Hepatocyte (in vitro differentiated cells): Measurements from ENCODE around the gene UTS2R. TPM values are rescaled to one million over a fixed set of nuclear protein-coding genes. Genes with fewer than 3 reads are reported as not detected.

Experiments
- DNase-seq: peaks from one replicate; pipeline ENCODE4 v3.0.0-alpha.2; 2016; ENCODE audit warnings: low spot score
- H2AFZ ChIP-seq: fragments of 200-600 bp; sonication (generic); 2 replicates; pipeline ENCODE4 v1.6.0; 2016; ENCODE audit warnings: antibody characterized with exemption, mild to moderate bottlenecking
- H3K27ac ChIP-seq: fragments of 200-600 bp; sonication (generic); 2 replicates; pipeline ENCODE4 v1.5.1; 2016; ENCODE audit warnings: mild to moderate bottlenecking
- H3K27me3 ChIP-seq: fragments of 200-600 bp; sonication (generic); 2 replicates; pipeline ENCODE4 v1.6.1; 2016
- H3K36me3 ChIP-seq: fragments of 200-600 bp; sonication (generic); replicated peaks from 2 replicates; pipeline ENCODE4 v1.5.1; 2016; ENCODE audit warnings: low read depth; ENCODE audit not compliant: insufficient read depth
- H3K4me1 ChIP-seq: fragments of 200-600 bp; sonication (generic); 2 replicates; pipeline ENCODE4 v1.5.1; 2016; ENCODE audit warnings: mild to moderate bottlenecking, moderate library complexity; ENCODE audit not compliant: insufficient read depth
- H3K4me2 ChIP-seq: fragments of 200-600 bp; sonication (generic); 2 replicates; pipeline ENCODE4 v1.6.0; 2016
- H3K4me3 ChIP-seq: fragments of 200-600 bp; sonication (generic); 2 replicates; pipeline ENCODE4 v1.5.1; 2016; ENCODE audit warnings: mild to moderate bottlenecking
- H3K79me2 ChIP-seq: fragments of 200-600 bp; sonication (generic); 2 replicates; pipeline ENCODE4 v1.6.0; 2017; ENCODE audit warnings: mild to moderate bottlenecking
- H3K9me2 ChIP-seq: fragments of 200-600 bp; sonication (generic); replicated peaks from 2 replicates; pipeline ENCODE4 v1.6.0; 2017; ENCODE audit warnings: mild to moderate bottlenecking; ENCODE audit not compliant: insufficient read depth
- H3K9me3 ChIP-seq: fragments of 200-600 bp; sonication (generic); 2 replicates; pipeline ENCODE4 v1.5.1; 2016; ENCODE audit warnings: low read depth, mild to moderate bottlenecking
- H4K20me1 ChIP-seq: fragments of 200-600 bp; sonication (generic); 2 replicates; pipeline ENCODE4 v1.6.0; 2016; ENCODE audit warnings: mild to moderate bottlenecking; ENCODE audit not compliant: insufficient read depth, poor library complexity, severe bottlenecking
- EZH2 ChIP-seq: fragments of 200-600 bp; sonication (generic); IDR thresholded peaks from 2 replicates; pipeline ENCODE4 v1.6.1; 2016; ENCODE audit warnings: antibody characterized with exemption, mild to moderate bottlenecking, borderline replicate concordance
- EZH2phosphoT487 ChIP-seq: fragments of 200-600 bp; sonication (generic); IDR thresholded peaks from one replicate; pipeline ENCODE4 v1.6.1; 2018; ENCODE audit warnings: antibody characterized with exemption, mild to moderate bottlenecking, low read depth, moderate library complexity; ENCODE audit not compliant: unreplicated experiment, severe bottlenecking
- WGBS: methylation state at CpG from one replicate; pipeline ENCODE4 v1.1.6; 2016; ENCODE audit warnings: low lambda C conversion rate; ENCODE audit errors: missing lambda C conversion rate; 5-methylcytosine and 5-hydroxymethylcytosine counted together
- polyA plus RNA-seq: library from polyadenylated mRNA; unstranded; fragments of >200 nt; fragmentation: Nextera tagmentation; extraction: Ambion mirVana; gene quantifications from 2 replicates; pipeline ENCODE4 v1.2.1, GENCODE V29; 2016
- total RNA-seq: library from RNA; depleted of rRNA; stranded (reverse); fragments of >200 nt; gene quantifications from 2 replicates; pipeline ENCODE4 v1.2.3, GENCODE V29; 2014
- TF ChIP-seq, protein P1 (sequence below): fragments of 200-600 bp; sonication (generic); IDR thresholded peaks from 2 replicates; pipeline ENCODE4 v1.5.1; 2016; ENCODE audit warnings: antibody characterized with exemption, mild to moderate bottlenecking; ENCODE audit not compliant: poor library complexity

Gene UTS2R
- total and polyA plus RNA-seq, 2 experiments from 2014 or later, result 0.10 TPM; not detected in 1

DNA sequence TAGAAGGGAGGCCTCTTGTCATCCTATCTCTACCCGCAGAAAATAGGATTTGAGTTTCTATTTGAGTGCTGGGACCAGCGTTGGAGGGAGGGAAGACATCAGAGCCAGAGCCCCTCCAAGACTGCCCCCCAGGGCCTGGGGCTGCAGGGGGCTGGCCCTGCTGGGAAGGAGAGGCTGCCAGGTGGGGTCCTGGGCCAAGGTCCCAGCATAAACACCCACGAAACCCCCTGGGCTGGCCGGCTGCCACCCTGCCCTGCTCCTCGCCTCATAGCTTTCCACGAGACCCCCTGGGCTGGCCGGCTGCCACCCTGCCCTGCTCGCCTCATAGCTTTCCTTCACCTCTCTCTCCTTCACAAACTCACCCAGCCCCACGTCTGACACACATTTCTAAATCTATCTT lies 23.1 kb upstream of the UTS2R start:
- 65% methylated on average over 8 of the region's 9 CpGs for WGBS
- H3K4me2 ChIP-seq, result peak overlapping the region; percentile 55

GRCh38 chr17:82348866-82349265 lies 22.7 kb upstream of the UTS2R start:
- no peak for DNase-seq
- no peak overlapping the region for H2AFZ ChIP-seq
- H3K9me2 ChIP-seq, result no peaks in the 10 kb centered on the region
- H3K4me1 ChIP-seq, result peaks cover 34% of the 10 kb centered on the region
- H3K4me3 ChIP-seq, result no peak overlapping the region
- TF ChIP-seq EZH2phosphoT487 (no peak), EZH2 (no peak)
- TF ChIP-seq, protein P1, sequence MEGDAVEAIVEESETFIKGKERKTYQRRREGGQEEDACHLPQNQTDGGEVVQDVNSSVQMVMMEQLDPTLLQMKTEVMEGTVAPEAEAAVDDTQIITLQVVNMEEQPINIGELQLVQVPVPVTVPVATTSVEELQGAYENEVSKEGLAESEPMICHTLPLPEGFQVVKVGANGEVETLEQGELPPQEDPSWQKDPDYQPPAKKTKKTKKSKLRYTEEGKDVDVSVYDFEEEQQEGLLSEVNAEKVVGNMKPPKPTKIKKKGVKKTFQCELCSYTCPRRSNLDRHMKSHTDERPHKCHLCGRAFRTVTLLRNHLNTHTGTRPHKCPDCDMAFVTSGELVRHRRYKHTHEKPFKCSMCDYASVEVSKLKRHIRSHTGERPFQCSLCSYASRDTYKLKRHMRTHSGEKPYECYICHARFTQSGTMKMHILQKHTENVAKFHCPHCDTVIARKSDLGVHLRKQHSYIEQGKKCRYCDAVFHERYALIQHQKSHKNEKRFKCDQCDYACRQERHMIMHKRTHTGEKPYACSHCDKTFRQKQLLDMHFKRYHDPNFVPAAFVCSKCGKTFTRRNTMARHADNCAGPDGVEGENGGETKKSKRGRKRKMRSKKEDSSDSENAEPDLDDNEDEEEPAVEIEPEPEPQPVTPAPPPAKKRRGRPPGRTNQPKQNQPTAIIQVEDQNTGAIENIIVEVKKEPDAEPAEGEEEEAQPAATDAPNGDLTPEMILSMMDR, result no peak
- no peaks in the 10 kb centered on the region for H3K27me3 ChIP-seq
- H3K79me2 ChIP-seq, result no peaks in the 10 kb centered on the region
- no peaks in the 10 kb centered on the region for H3K36me3 ChIP-seq
- 57% methylated on average over 11 of the region's 11 CpGs for WGBS
- H3K4me2 ChIP-seq, result peak overlapping the region; percentile 55
- H4K20me1 ChIP-seq, result no peaks in the 10 kb centered on the region
- H3K9me3 ChIP-seq, result no peaks in the 10 kb centered on the region
- peak overlapping the region; percentile 65 for H3K27ac ChIP-seq

More for the DNA sequence above, 23.1 kb upstream of the UTS2R start:
- H3K27me3 ChIP-seq, result no peaks in the 10 kb centered on the region
- H3K4me3 ChIP-seq, result no peak overlapping the region
- peak overlapping the region; percentile 65 for H3K27ac ChIP-seq
- no peaks in the 10 kb centered on the region for H3K79me2 ChIP-seq
- H3K9me3 ChIP-seq, result no peaks in the 10 kb centered on the region
- H3K36me3 ChIP-seq, result no peaks in the 10 kb centered on the region
- TF ChIP-seq EZH2phosphoT487, result no peak
- TF ChIP-seq EZH2, result no peak
- TF ChIP-seq, protein P1, result no peak
- peaks cover 34% of the 10 kb centered on the region for H3K4me1 ChIP-seq
- H2AFZ ChIP-seq, result no peak overlapping the region
- H4K20me1 ChIP-seq, result no peaks in the 10 kb centered on the region
- DNase-seq, result no peak
- H3K9me2 ChIP-seq, result no peaks in the 10 kb centered on the region

DNA sequence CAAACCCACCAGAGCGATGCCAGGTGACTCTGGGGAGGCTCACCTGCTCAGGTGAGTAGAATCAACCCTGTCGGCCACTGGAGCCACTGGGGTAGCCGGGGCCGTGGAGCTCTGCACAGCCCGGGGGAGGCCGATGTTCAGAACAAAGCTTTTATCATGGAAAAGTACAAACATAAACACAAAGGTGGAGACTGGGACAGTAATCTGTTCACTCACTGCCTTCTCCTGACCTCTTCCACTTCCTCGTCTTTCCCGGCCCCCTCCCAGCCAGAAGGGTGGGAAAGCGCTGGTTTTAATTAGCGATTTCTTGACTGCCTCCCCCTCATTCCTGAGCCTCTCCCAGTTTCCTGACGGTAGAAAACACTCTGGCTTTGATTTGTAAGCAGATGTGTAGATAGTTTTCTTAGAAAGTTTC lies 22.3 kb upstream of the UTS2R start:
- peaks cover 34% of the 10 kb centered on the region for H3K4me1 ChIP-seq
- no peaks in the 10 kb centered on the region for H3K79me2 ChIP-seq
- H2AFZ ChIP-seq, result no peak overlapping the region
- no peak for TF ChIP-seq EZH2phosphoT487
- TF ChIP-seq, protein P1, result no peak
- TF ChIP-seq EZH2, result no peak
- no peaks in the 10 kb centered on the region for H3K9me3 ChIP-seq
- H3K27me3 ChIP-seq, result no peaks in the 10 kb centered on the region
- WGBS, result 33% methylated on average over 11 of the region's 11 CpGs
- peak overlapping the region; percentile 65 for H3K27ac ChIP-seq
- no peaks in the 10 kb centered on the region for H3K36me3 ChIP-seq
- no peaks in the 10 kb centered on the region for H3K9me2 ChIP-seq
- DNase-seq, result no peak
- H3K4me2 ChIP-seq, result peak overlapping the region; percentile 55
- H4K20me1 ChIP-seq, result no peaks in the 10 kb centered on the region
- no peak overlapping the region for H3K4me3 ChIP-seq
